Heart right ventricle (tissue), 16 donors: Measurements from ENCODE around the gene MRTFA. TPM values are rescaled to one million over a fixed set of nuclear protein-coding genes. Genes with fewer than 3 reads are reported as not detected.

Source experiments
- ATAC-seq, 8 donors: fragments of 200-7000 bp; cut with Tn5 transposase; one replicate each; pipeline ENCODE4 v1.9.1; 2020; ENCODE audit warnings: mild to moderate bottlenecking in 8 of 8, moderate library complexity in 8 of 8, moderate number of reproducible peaks in 1 of 8
- DNase-seq, 2 donors: peaks; one replicate each; pipeline ENCODE4 v3.0.0-alpha.2; 2020
- H3K27ac ChIP-seq, 10 donors: fragments of 200-600 bp; sonication (generic) in 2 of 10; one replicate each; pipeline versions ENCODE4 v1.5.0 to v1.8.0; 2020 to 2022; ENCODE audit warnings: mild to moderate bottlenecking in 3 of 10
- H3K27me3 ChIP-seq, 7 donors: fragments of 200-600 bp; one replicate each; pipeline ENCODE4 v1.8.0; 2021 to 2022; ENCODE audit warnings: mild to moderate bottlenecking in 2 of 7
- H3K36me3 ChIP-seq, 9 donors: fragments of 200-600 bp; sonication (generic) in 1 of 9; one replicate each; pipeline versions ENCODE4 v1.5.0 to v1.8.0; 2020 to 2022; ENCODE audit warnings: mild to moderate bottlenecking in 2 of 9
- H3K4me1 ChIP-seq, 9 donors: fragments of 200-600 bp; sonication (generic) in 1 of 9; one replicate each; pipeline versions ENCODE4 v1.5.0 to v1.8.0; 2020 to 2022; ENCODE audit warnings: mild to moderate bottlenecking in 4 of 9
- H3K4me3 ChIP-seq, 10 donors: fragments of 200-600 bp; sonication (generic) in 2 of 10; one replicate each; pipeline versions ENCODE4 v1.5.0 to v1.8.0; 2020 to 2022; ENCODE audit warnings: mild to moderate bottlenecking in 7 of 10, moderate library complexity in 2 of 10
- H3K9me3 ChIP-seq, 11 donors: fragments of 200-600 bp in 10 of 11; sonication (generic) in 2 of 11; one replicate each; pipeline versions ENCODE4 v1.5.0 to v1.8.0; 2013 to 2022; ENCODE audit warnings: mild to moderate bottlenecking in 2 of 11, control low read depth in 1 of 11, moderate library complexity in 1 of 11
- CTCF ChIP-seq, 9 donors: fragments of 200-600 bp; sonication (generic) in 2 of 9; IDR thresholded peaks; one replicate each; pipeline versions ENCODE4 v1.5.0 to v1.8.0; 2021 to 2022; ENCODE audit warnings: antibody characterized with exemption in 9 of 9, mild to moderate bottlenecking in 5 of 9, moderate library complexity in 1 of 9
- WGBS, 2 donors: extraction: QIAGEN DNeasy Blood & Tissue Kit; methylation state at CpG; one replicate each; pipeline ENCODE4 v1.1.7; 2013; ENCODE audit warnings: inconsistent platforms in 1 of 2; 5-methylcytosine and 5-hydroxymethylcytosine counted together
- intact Hi-C, 10 donors: fragments of 100-400 bp; cut with DNase I; formaldehyde crosslinking; loops; one replicate each; pipeline versions ENCODE4 v1.11.1 to v1.14.2; 2022
- polyA plus RNA-seq, 2 donors: library from polyadenylated mRNA; stranded (reverse); fragments of 200-250 nt; gene quantifications; one replicate each; pipeline ENCODE4 v1.2.3, GENCODE V29; 2013
- total RNA-seq, 10 donors: library from RNA; stranded (reverse); fragmentation: NEBNext Ultra II Directional in 3 of 10; extraction: Animal tissue kit (Norgen Biotek cat#: 25700) in 3 of 10; gene quantifications; one replicate each; pipeline versions ENCODE4 v1.2.1 to v1.2.4, GENCODE V29; 2021 to 2023
- donor health status: Arrhythmogenic right ventricular cardiomyopathy.
- donor health status: ischemic (EF 13 %, LVEDD 7.1; RV severe dilation, severe dysfunction).
- donor health status: healthy with polysubstance abuse.
- donor health status: DM: no; HTN: yes; CAD: no.
- donor health status: DM: no; HTN: no; CAD: no.
- donor health status: ischemic (EF 25% LVEDD 6.9; RV normal size, moderate dysfunction).
- donor health status: ischemic (EF 25% LVEDD 5.7; RV mildly dilated, moderate dysfunction).
- donor health status: healthy.
- donor health status: DM: yes; HTN: yes; CAD: no.
- donor health status: Ischemic cardiomyopathy.
- donor health status: ischemic (EF 35%, LVEDD 5.7; RV mildly dilated, moderate dysfunction).
- donor health status: nonischemic (EF 11% LVEDD 7.7; RV severe dilation, severe dysfunction).
- donor health status: DM: yes; HTN: yes; CAD: no.
- donor health status: PGD.
- donor health status: ischemic (EF 29% LVEDD 5.4; RV normal size, mild dysfunction).
- donor health status: nonischemic (EF 23%, LVEDD 6.1; RV moderate dilation, normal function).

MRTFA gene
- total and polyA plus RNA-seq, 12 donors, result 13.2 to 30.9 (median 18.9) TPM

GRCh38 chr22:40529821-40530220, 106.7 kb downstream of the MRTFA start:
- Histone ChIP-seq H3K4me3 (no peak overlapping the region), H3K9me3 (no peaks in the 10 kb centered on the region), H3K36me3 (no peaks in the 10 kb centered on the region), H3K27ac (no peak overlapping the region), H3K27me3 (no peaks in the 10 kb centered on the region), H3K4me1 (peaks cover 11 to 57% (median 34%) of the 10 kb centered on the region in 9 donors)
- ATAC-seq (no peak), DNase-seq (no peak)
- intact Hi-C loops, result loop anchor here in 8 of 10 donors (5.0 to 10.0 kb wide), 5 partner anchors 45 to 117 kb away; partner anchors contain the start of gene MRTFA (in 2 of the 8)
- no peak for TF ChIP-seq CTCF (IDR thresholded peaks at IDR 0.05)
- 52 to 70% methylated on average over 1 of the region's 1 CpG for WGBS, 2 donors

GRCh38 chr22:40526960-40527359, 109.6 kb downstream of the MRTFA start:
- H3K9me3 ChIP-seq, result no peaks in the 10 kb centered on the region
- no peak for TF ChIP-seq CTCF (IDR thresholded peaks at IDR 0.05)
- no peaks in the 10 kb centered on the region for H3K27me3 ChIP-seq
- 95 to 98% methylated on average over 5 of the region's 5 CpGs for WGBS, 2 donors
- peaks cover 0 to 7% (median 0%) of the 10 kb centered on the region in 9 donors for H3K36me3 ChIP-seq
- peak overlapping the region in 4 of 10 donors; percentile 1 to 65 (median 32) for H3K27ac ChIP-seq
- H3K4me1 ChIP-seq, result peaks cover 0 to 33% (median 5%) of the 10 kb centered on the region in 9 donors
- no peak for DNase-seq
- intact Hi-C loops, result loop anchor here in 7 of 10 donors (5.0 to 10.0 kb wide), 3 partner anchors 90 to 120 kb away; no protein-coding TSS in a partner anchor
- ATAC-seq, result no peak
- no peak overlapping the region for H3K4me3 ChIP-seq

DNA sequence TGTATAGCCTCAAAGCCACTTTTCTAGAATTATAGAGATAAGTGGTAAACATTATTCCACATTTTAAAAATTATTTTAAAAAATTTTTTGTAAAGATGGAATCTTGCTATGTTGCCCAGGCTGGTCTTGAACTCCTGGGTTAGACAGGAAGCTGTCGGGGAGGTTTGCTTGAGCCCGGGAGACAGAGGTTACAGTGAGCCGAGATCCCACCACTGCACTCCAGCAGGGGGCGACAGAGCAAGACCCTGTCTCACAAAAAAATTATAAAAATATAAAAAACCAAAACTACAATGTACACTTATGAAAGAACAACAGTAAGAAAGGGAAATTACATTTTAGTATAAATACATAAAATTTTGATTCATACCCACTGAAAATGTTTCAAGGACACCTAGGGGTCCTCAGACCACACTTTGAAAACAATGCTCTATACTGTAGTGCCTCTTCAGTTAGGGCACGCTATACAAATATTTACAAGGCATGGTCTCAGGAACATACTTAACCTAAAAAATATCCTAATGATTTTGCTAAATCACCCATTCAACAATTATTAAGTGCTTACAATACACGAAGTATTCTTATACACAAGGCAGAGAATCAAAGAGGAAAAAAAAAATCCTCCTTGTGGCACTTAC, 111.2 kb downstream of the MRTFA start:
- TF ChIP-seq CTCF (IDR thresholded peaks at IDR 0.05), result peak; percentile 52 to 84 (median 71)
- H3K9me3 ChIP-seq, result peaks cover 0 to 4% (median 0%) of the 10 kb centered on the region in 11 donors
- DNase-seq (peak; percentile 31 to 50), ATAC-seq (peak in 2 of 8 donors; percentile 49)
- no peaks in the 10 kb centered on the region for H3K27me3 ChIP-seq
- H3K27ac ChIP-seq, result no peak overlapping the region
- peaks cover 0 to 29% (median 0%) of the 10 kb centered on the region in 9 donors for H3K4me1 ChIP-seq
- peaks cover 0 to 11% (median 0%) of the 10 kb centered on the region in 9 donors for H3K36me3 ChIP-seq
- intact Hi-C loops, result loop anchor here in 8 of 10 donors (2.0 to 10.0 kb wide), 4 partner anchors 73 to 122 kb away; no protein-coding TSS in a partner anchor
- 51 to 53% methylated on average over 6 of the region's 6 CpGs for WGBS, 2 donors
- H3K4me3 ChIP-seq, result no peak overlapping the region

- intact Hi-C loops, result loop anchor here in 9 of 10 donors (2.0 to 10.0 kb wide), 5 partner anchors 74 to 123 kb away; no protein-coding TSS in a partner anchor
- ATAC-seq, result peak in 1 of 8 donors; percentile 21
- H3K36me3 ChIP-seq, result peaks cover 0 to 11% (median 0%) of the 10 kb centered on the region in 9 donors
- DNase-seq, result no peak
- peak in 3 of 9 donors; percentile 12 to 27 (median 14) for TF ChIP-seq CTCF (IDR thresholded peaks at IDR 0.05)
- peaks cover 0 to 28% (median 0%) of the 10 kb centered on the region in 9 donors for H3K4me1 ChIP-seq
- H3K9me3 ChIP-seq, result peaks cover 0 to 7% (median 0%) of the 10 kb centered on the region in 11 donors
- no peaks in the 10 kb centered on the region for H3K27me3 ChIP-seq
- WGBS, 2 donors, result 94% methylated on average over 9 of the region's 9 CpGs
- H3K4me3 ChIP-seq, result no peak overlapping the region
- no peak overlapping the region for H3K27ac ChIP-seq
Observed at GRCh38 chr22:40524392-40525249, 111.9 kb downstream of the MRTFA start.
